DMS53 treated with DMSO at 0.1 percent for 48 hours (cell line): Measurements from ENCODE around the gene YIF1B.
A peak's percentile ranks its signal among the peaks of the same experiment; 100 is the strongest.
"Not testable (repeated sequence)": the region's sequence is repeated elsewhere in the genome, so short reads cannot be mapped to it uniquely, and the experiment has no call there.

ENCODE experiments used
- DNase-seq: peaks from one replicate; lab custom pipeline; 2025; ENCODE audit not compliant: unreplicated experiment; lab: John Stamatoyannopoulos, UW

YIF1B gene

GRCh38 chr19:38315657-38316476 is at the start of gene YIF1B:
YIF1B (minus strand) TSS chr19:38315947; CDS start chr19:38315917, 30 bp downstream.
- DNase-seq: peak; percentile 98

GRCh38 chr19:38362946-38363688 is 47.4 kb upstream of the YIF1B start:
- DNase-seq: not testable (repeated sequence)

- peak; percentile 87 for DNase-seq
Observed at GRCh38 chr19:38362076-38362945, 46.6 kb upstream of the YIF1B start.

- DNase-seq: peak; percentile 84
Observed at GRCh38 chr19:38361633-38362075, 45.9 kb upstream of the YIF1B start.

GRCh38 chr19:38360839-38361631 is 45.3 kb upstream of the YIF1B start:
- peak; percentile 49 for DNase-seq

- DNase-seq: no peak
Observed at GRCh38 chr19:38360351-38360750, 44.6 kb upstream of the YIF1B start.

GRCh38 chr19:38359242-38360021 is 43.7 kb upstream of the YIF1B start:
- DNase-seq: no peak

- DNase-seq: no peak
Observed at GRCh38 chr19:38358071-38358470, 42.3 kb upstream of the YIF1B start.

- DNase-seq: no peak
Observed at GRCh38 chr19:38355728-38356725, 40.3 kb upstream of the YIF1B start.

GRCh38 chr19:38352611-38353010 is 36.9 kb upstream of the YIF1B start:
- DNase-seq: no peak

- DNase-seq: no peak
Observed at GRCh38 chr19:38351865-38352395, 36.2 kb upstream of the YIF1B start.

GRCh38 chr19:38350883-38351282 is 35.1 kb upstream of the YIF1B start:
- DNase-seq: no peak

GRCh38 chr19:38346837-38347236 is 31.1 kb upstream of the YIF1B start:
- DNase-seq: no peak

GRCh38 chr19:38340927-38341326 is 25.2 kb upstream of the YIF1B start:
- no peak for DNase-seq

- DNase-seq: not testable (repeated sequence)
Observed at GRCh38 chr19:38339011-38339410, 23.3 kb upstream of the YIF1B start.

GRCh38 chr19:38337360-38337653 is 21.6 kb upstream of the YIF1B start:
- DNase-seq: no peak

GRCh38 chr19:38336638-38337359 is 21.1 kb upstream of the YIF1B start:
- peak; percentile 97 for DNase-seq
